ENCODE results near the gene ZNF684.

- TF ChIP-seq RAD21 (IDR thresholded peaks at IDR 0.05; ENCODE audit: low read depth), result no peak
- TF ChIP-seq FOXM1 (IDR thresholded peaks at IDR 0.05; ENCODE audit: borderline replicate concordance, low read depth), result no peak
- TF ChIP-seq ZBTB7A (IDR thresholded peaks at IDR 0.05; ENCODE audit: low read depth), result no peak
- no peak for TF ChIP-seq REST (IDR thresholded peaks at IDR 0.05; ENCODE audit: low read depth)
- no peak for TF ChIP-seq TAF1 (IDR thresholded peaks at IDR 0.05; ENCODE audit: low read depth)
- no peak for TF ChIP-seq MAX (IDR thresholded peaks at IDR 0.05)
- no peak for TF ChIP-seq CEBPB (IDR thresholded peaks at IDR 0.05)
- TF ChIP-seq CREB1 (IDR thresholded peaks at IDR 0.05; ENCODE audit: low read depth), result no peak
- TF ChIP-seq TEAD4 (IDR thresholded peaks at IDR 0.05), result no peak
- no peak for TF ChIP-seq NFIC (IDR thresholded peaks at IDR 0.05)
Observed at GRCh38 chr1:40507973-40508372, 23.5 kb upstream of the ZNF684 start.
